ENCODE measurements around the gene ZNF292.

ZNF292 gene

GRCh38 chr6:87115402-87116135 lies 39.8 kb upstream of the ZNF292 start:
- H3K4me1 ChIP-seq (ENCODE audit: control insufficient read depth, low read length), result peaks cover 9% of the 10 kb centered on the region; the same call in 1 of the 2 replicates
- no peaks in the 10 kb centered on the region for H3K79me2 ChIP-seq (ENCODE audit: control insufficient read depth, low read length)
- no peaks in the 10 kb centered on the region for H3K27me3 ChIP-seq (ENCODE audit: control insufficient read depth, low read length)
- no peaks in the 10 kb centered on the region for H3K9me3 ChIP-seq (ENCODE audit: control insufficient read depth, insufficient read depth, low read length)
- H3F3A ChIP-seq (ENCODE audit: control insufficient read depth, insufficient read depth), result no peaks in the 10 kb centered on the region
- H4K20me1 ChIP-seq (ENCODE audit: control insufficient read depth, insufficient read depth, low read depth, low read length), result no peaks in the 10 kb centered on the region
- no peak for TF ChIP-seq EZH2phosphoT487 (IDR thresholded peaks at IDR 0.05; ENCODE audit: borderline replicate concordance, low read length)
- TF ChIP-seq, protein P1, sequence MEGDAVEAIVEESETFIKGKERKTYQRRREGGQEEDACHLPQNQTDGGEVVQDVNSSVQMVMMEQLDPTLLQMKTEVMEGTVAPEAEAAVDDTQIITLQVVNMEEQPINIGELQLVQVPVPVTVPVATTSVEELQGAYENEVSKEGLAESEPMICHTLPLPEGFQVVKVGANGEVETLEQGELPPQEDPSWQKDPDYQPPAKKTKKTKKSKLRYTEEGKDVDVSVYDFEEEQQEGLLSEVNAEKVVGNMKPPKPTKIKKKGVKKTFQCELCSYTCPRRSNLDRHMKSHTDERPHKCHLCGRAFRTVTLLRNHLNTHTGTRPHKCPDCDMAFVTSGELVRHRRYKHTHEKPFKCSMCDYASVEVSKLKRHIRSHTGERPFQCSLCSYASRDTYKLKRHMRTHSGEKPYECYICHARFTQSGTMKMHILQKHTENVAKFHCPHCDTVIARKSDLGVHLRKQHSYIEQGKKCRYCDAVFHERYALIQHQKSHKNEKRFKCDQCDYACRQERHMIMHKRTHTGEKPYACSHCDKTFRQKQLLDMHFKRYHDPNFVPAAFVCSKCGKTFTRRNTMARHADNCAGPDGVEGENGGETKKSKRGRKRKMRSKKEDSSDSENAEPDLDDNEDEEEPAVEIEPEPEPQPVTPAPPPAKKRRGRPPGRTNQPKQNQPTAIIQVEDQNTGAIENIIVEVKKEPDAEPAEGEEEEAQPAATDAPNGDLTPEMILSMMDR (IDR thresholded peaks at IDR 0.05; ENCODE audit: low read depth, low read length, poor library complexity, severe bottlenecking), result no peak
- no peaks in the 10 kb centered on the region for H3K9me2 ChIP-seq (replicated peaks; ENCODE audit: control insufficient read depth, low read length)
- no peak overlapping the region for H3K27ac ChIP-seq (ENCODE audit: low read depth, low read length)
- H3K4me2 ChIP-seq (ENCODE audit: low read length), result no peak overlapping the region
- H3K4me3 ChIP-seq (ENCODE audit: low read length), result no peak overlapping the region
- H3K36me3 ChIP-seq (ENCODE audit: control insufficient read depth, low read length), result no peaks in the 10 kb centered on the region

DNA sequence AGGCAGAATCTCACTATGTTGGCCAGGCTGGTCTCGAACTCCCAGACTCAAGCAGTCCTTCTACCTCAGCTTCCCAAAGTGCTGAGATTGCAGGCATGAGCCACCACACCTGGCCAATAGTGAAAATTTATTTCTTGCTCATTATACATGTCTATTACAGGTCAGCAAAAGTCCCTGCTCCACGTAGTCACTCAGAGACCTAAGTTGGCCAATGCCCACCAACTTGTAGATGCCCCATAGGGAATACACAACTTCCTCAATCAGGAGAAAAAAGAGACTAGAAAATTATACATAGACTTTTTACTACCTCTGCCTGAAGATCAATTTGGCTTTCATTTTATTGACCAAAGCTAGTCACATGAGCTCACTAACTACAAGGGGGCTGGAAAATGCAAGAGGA lies 38.4 kb upstream of the ZNF292 start:
- H3K9me3 ChIP-seq (ENCODE audit: control insufficient read depth, insufficient read depth, low read length), result no peaks in the 10 kb centered on the region
- TF ChIP-seq, protein P1 (IDR thresholded peaks at IDR 0.05; ENCODE audit: low read depth, low read length, poor library complexity, severe bottlenecking), result no peak
- H3K4me2 ChIP-seq (ENCODE audit: low read length), result no peak overlapping the region
- no peaks in the 10 kb centered on the region for H4K20me1 ChIP-seq (ENCODE audit: control insufficient read depth, insufficient read depth, low read depth, low read length)
- peaks cover 9% of the 10 kb centered on the region; the same call in 1 of the 2 replicates for H3K4me1 ChIP-seq (ENCODE audit: control insufficient read depth, low read length)
- no peaks in the 10 kb centered on the region for H3K36me3 ChIP-seq (ENCODE audit: control insufficient read depth, low read length)
- no peak overlapping the region for H3K27ac ChIP-seq (ENCODE audit: low read depth, low read length)
- no peaks in the 10 kb centered on the region for H3F3A ChIP-seq (ENCODE audit: control insufficient read depth, insufficient read depth)
- H3K4me3 ChIP-seq (ENCODE audit: low read length), result no peak overlapping the region
- H3K79me2 ChIP-seq (ENCODE audit: control insufficient read depth, low read length), result no peaks in the 10 kb centered on the region
- no peaks in the 10 kb centered on the region for H3K9me2 ChIP-seq (replicated peaks; ENCODE audit: control insufficient read depth, low read length)
- no peaks in the 10 kb centered on the region for H3K27me3 ChIP-seq (ENCODE audit: control insufficient read depth, low read length)

DNA sequence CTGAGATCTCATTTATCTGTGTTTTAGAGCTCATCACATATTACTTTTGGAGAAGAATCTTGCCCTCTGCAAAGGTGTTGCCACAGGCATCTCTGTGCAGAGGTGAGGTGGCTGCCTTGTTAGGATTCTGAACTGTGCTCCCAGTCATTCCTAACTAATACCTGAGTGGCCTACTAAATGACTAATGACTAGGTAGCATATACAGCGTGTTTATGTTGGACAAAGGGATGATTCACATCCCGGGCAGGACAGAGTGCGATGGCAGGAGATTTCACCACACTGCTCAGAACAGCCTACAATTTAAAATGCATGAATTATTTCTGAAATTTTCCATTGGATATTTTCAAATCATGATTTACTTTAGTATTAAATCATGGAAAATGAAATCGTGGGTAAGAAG lies 37.3 kb upstream of the ZNF292 start:
- H3F3A ChIP-seq (ENCODE audit: control insufficient read depth, insufficient read depth), result no peaks in the 10 kb centered on the region
- peaks cover 9% of the 10 kb centered on the region; the same call in 1 of the 2 replicates for H3K4me1 ChIP-seq (ENCODE audit: control insufficient read depth, low read length)
- H3K27ac ChIP-seq (ENCODE audit: low read depth, low read length), result no peak overlapping the region
- H3K4me3 ChIP-seq (ENCODE audit: low read length), result no peak overlapping the region
- H3K9me3 ChIP-seq (ENCODE audit: control insufficient read depth, insufficient read depth, low read length), result no peaks in the 10 kb centered on the region
- TF ChIP-seq, protein P1 (IDR thresholded peaks at IDR 0.05; ENCODE audit: low read depth, low read length, poor library complexity, severe bottlenecking), result no peak
- TF ChIP-seq EZH2phosphoT487 (IDR thresholded peaks at IDR 0.05; ENCODE audit: borderline replicate concordance, low read length), result no peak
- H3K9me2 ChIP-seq (replicated peaks; ENCODE audit: control insufficient read depth, low read length), result no peaks in the 10 kb centered on the region
- H4K20me1 ChIP-seq (ENCODE audit: control insufficient read depth, insufficient read depth, low read depth, low read length), result no peaks in the 10 kb centered on the region
- H3K4me2 ChIP-seq (ENCODE audit: low read length), result no peak overlapping the region
- no peaks in the 10 kb centered on the region for H3K36me3 ChIP-seq (ENCODE audit: control insufficient read depth, low read length)
- no peaks in the 10 kb centered on the region for H3K79me2 ChIP-seq (ENCODE audit: control insufficient read depth, low read length)
- H3K27me3 ChIP-seq (ENCODE audit: control insufficient read depth, low read length), result no peaks in the 10 kb centered on the region
